ENCODE measurements around the gene POU2F3. TPM values are rescaled to one million over a fixed set of nuclear protein-coding genes. Genes with fewer than 3 reads are reported as not detected.

POU2F3 gene
- total RNA-seq, 1 experiment from 2014 or later, result not detected

DNA sequence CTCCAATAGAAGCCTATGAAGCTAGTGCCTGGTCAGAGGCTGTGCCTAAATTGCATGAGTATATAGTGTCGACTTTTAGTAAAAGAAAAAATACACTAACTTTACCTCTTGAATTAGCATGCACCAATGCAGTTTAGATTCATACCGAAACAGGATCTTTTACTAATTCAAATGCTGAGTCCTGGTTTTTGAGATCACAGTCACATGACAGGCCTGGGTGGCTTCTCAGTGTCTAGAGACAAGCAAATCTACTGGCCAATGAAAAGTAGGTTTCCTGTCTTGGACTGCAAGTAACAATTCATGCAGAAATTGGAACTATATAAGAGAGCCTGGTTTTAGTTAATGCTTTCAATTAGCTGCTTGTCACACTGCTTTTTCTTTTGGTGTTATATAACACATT, 103.5 kb downstream of the POU2F3 start:
- DNase-seq, result no peak
- Histone ChIP-seq H3K4me3 (ENCODE audit: insufficient read depth, low read depth, low read length) (no peak overlapping the region), H3K36me3 (replicated peaks; ENCODE audit: control insufficient read depth, insufficient read depth, low read length) (no peaks in the 10 kb centered on the region), H3K27me3 (ENCODE audit: control insufficient read depth, insufficient read depth, low read length) (no peaks in the 10 kb centered on the region)

DNA sequence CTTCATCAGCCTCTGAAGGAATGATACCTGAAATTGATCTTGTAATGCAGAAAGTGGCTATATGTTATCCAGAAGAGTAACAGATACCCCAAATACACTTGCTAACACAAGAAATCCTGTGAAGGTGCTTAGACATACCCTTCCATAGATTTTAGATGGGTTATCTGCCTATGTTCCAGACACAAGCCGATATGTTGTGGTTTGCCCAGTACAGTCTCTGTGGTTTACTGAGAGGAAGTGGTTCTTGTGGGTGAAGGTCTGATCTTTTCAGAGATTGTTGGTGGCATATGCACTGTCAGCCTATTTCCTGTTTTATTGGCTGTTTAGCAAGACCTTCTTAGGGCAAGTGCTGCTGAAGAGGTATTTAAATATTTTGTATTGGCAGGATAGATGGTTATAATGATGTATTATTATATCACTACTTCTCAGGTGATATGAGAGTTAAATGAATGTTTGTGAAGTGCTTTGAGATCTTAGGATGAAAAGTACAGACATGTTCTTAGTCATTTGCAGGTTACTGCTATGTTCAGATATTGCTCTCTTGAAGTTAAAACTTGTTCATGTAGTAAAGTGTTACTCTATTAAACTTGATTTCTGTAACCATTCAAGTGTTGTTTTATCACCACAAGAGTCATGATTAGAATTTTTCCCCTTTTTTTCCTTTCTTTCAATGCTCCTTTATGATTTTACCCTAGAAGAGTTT, 104.5 kb downstream of the POU2F3 start:
- Histone ChIP-seq H3K36me3 (replicated peaks; ENCODE audit: control insufficient read depth, insufficient read depth, low read length) (no peaks in the 10 kb centered on the region), H3K4me3 (ENCODE audit: insufficient read depth, low read depth, low read length) (no peak overlapping the region), H3K27me3 (ENCODE audit: control insufficient read depth, insufficient read depth, low read length) (no peaks in the 10 kb centered on the region)
- DNase-seq, result no peak

GRCh38 chr11:120346233-120346632, 106.3 kb downstream of the POU2F3 start:
- H3K27me3 ChIP-seq (ENCODE audit: control insufficient read depth, insufficient read depth, low read length), result no peaks in the 10 kb centered on the region
- no peaks in the 10 kb centered on the region for H3K36me3 ChIP-seq (replicated peaks; ENCODE audit: control insufficient read depth, insufficient read depth, low read length)
- no peak for DNase-seq
- H3K4me3 ChIP-seq (ENCODE audit: insufficient read depth, low read depth, low read length), result no peak overlapping the region

GRCh38 chr11:120350637-120351036, 110.7 kb downstream of the POU2F3 start:
- Histone ChIP-seq H3K27me3 (ENCODE audit: control insufficient read depth, insufficient read depth, low read length) (no peaks in the 10 kb centered on the region), H3K4me3 (ENCODE audit: insufficient read depth, low read depth, low read length) (no peak overlapping the region), H3K36me3 (replicated peaks; ENCODE audit: control insufficient read depth, insufficient read depth, low read length) (no peaks in the 10 kb centered on the region)
- no peak for DNase-seq

GRCh38 chr11:120352405-120352804, 112.5 kb downstream of the POU2F3 start:
- Histone ChIP-seq H3K36me3 (replicated peaks; ENCODE audit: control insufficient read depth, insufficient read depth, low read length) (no peaks in the 10 kb centered on the region), H3K27me3 (ENCODE audit: control insufficient read depth, insufficient read depth, low read length) (no peaks in the 10 kb centered on the region), H3K4me3 (ENCODE audit: insufficient read depth, low read depth, low read length) (no peak overlapping the region)
- no peak for DNase-seq

GRCh38 chr11:120354068-120354467, 114.1 kb downstream of the POU2F3 start:
- no peaks in the 10 kb centered on the region for H3K36me3 ChIP-seq (replicated peaks; ENCODE audit: control insufficient read depth, insufficient read depth, low read length)
- no peak for DNase-seq

DNA sequence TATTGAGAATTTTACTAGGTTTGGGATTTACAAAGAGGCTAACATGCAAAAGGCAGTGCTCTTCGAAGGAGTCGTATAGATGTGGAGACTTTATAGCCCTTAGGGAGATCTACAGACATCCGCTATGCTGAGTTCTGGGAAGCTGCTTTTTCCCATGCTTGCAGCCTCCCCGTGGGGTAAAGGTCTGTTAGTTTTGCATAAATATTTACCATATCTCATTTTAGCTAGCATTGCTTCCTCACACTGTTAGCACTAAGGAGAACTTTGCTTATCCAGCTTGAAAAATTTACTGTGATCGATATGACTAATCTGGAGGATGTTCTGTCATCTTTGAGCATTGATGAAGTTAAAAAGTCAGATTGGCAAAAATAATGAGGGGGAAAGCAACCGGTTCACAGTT, 114.8 kb downstream of the POU2F3 start:
- no peak for DNase-seq
- Histone ChIP-seq H3K36me3 (replicated peaks; ENCODE audit: control insufficient read depth, insufficient read depth, low read length) (no peaks in the 10 kb centered on the region), H3K27me3 (ENCODE audit: control insufficient read depth, insufficient read depth, low read length) (no peaks in the 10 kb centered on the region), H3K4me3 (ENCODE audit: insufficient read depth, low read depth, low read length) (no peak overlapping the region)

More at GRCh38 chr11:120354068-120354467, 114.1 kb downstream of the POU2F3 start:
- Histone ChIP-seq H3K4me3 (ENCODE audit: insufficient read depth, low read depth, low read length) (no peak overlapping the region), H3K27me3 (ENCODE audit: control insufficient read depth, insufficient read depth, low read length) (no peaks in the 10 kb centered on the region)

DNA sequence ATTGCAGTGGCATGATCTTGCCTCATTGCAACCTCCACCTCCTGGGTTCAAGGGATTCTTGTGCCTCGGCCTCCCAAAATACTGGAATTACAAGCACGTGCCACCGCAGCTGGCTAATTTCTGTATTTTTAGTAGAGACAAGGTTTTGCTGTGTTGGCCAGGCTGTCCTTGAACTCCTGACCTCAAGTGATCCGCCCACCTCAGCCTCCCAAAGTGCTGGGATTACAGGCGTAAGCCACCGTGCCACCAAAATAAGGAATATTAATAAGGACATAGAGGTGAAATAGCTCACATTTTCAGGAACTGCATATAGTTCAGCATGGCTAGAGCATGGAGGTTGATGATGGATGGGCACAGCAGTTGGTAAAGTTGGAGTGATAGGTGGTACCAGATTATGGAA, 117.7 kb downstream of the POU2F3 start:
- H3K27me3 ChIP-seq (ENCODE audit: control insufficient read depth, insufficient read depth, low read length), result no peaks in the 10 kb centered on the region
- no peaks in the 10 kb centered on the region for H3K36me3 ChIP-seq (replicated peaks; ENCODE audit: control insufficient read depth, insufficient read depth, low read length)
- no peak for DNase-seq
- H3K4me3 ChIP-seq (ENCODE audit: insufficient read depth, low read depth, low read length), result no peak overlapping the region

- no peak overlapping the region for H3K4me3 ChIP-seq (ENCODE audit: insufficient read depth, low read depth, low read length)
- no peak for DNase-seq
- no peaks in the 10 kb centered on the region for H3K27me3 ChIP-seq (ENCODE audit: control insufficient read depth, insufficient read depth, low read length)
- H3K36me3 ChIP-seq (replicated peaks; ENCODE audit: control insufficient read depth, insufficient read depth, low read length), result no peaks in the 10 kb centered on the region
These were observed 118.8 kb downstream of the POU2F3 start for GRCh38 chr11:120358729-120359128.

DNA sequence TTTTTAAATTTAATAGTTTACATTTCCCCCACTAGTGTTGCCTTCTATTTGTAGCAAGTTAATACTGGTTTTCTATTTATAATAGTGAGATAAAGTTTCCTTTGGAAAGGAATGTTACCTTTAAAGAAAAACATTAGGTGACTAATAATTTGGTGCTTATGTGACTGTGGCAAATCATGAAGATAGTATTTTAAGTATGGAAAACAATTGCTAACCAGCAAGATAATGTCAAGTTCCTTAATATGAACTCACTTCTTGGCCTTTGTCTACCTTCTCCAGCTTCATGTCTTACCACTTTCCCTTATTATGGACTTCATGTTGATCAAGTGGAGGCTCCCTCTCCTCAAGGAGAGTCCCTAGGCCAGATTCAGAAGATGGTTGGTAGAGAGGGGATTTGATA, 123.5 kb downstream of the POU2F3 start:
- no peaks in the 10 kb centered on the region for H3K27me3 ChIP-seq (ENCODE audit: control insufficient read depth, insufficient read depth, low read length)
- no peak overlapping the region for H3K4me3 ChIP-seq (ENCODE audit: insufficient read depth, low read depth, low read length)
- DNase-seq, result no peak
- no peaks in the 10 kb centered on the region for H3K36me3 ChIP-seq (replicated peaks; ENCODE audit: control insufficient read depth, insufficient read depth, low read length)

- no peak for DNase-seq
- Histone ChIP-seq H3K4me3 (ENCODE audit: insufficient read depth, low read depth, low read length) (no peak overlapping the region), H3K27me3 (ENCODE audit: control insufficient read depth, insufficient read depth, low read length) (no peaks in the 10 kb centered on the region), H3K36me3 (replicated peaks; ENCODE audit: control insufficient read depth, insufficient read depth, low read length) (no peaks in the 10 kb centered on the region)
These were observed 125.6 kb downstream of the POU2F3 start for GRCh38 chr11:120365512-120365911.

Other genes starting within 250 kb of the POU2F3 start
- gene TRIM29, start 102.0 kb upstream of the POU2F3 start, total RNA-seq (2014; rRNA removed; shearing (Covaris generic)), result 0.17 TPM in 1 of 2 replicates, not detected in the other
- 11.6 and 15.8 TPM in 2 replicates for gene OAF, start 29.1 kb upstream of the POU2F3 start, total RNA-seq (2014; rRNA removed; shearing (Covaris generic))
- 14.3 and 17.7 TPM in 2 replicates for gene TLCD5, start 85.2 kb downstream of the POU2F3 start, total RNA-seq (2014; rRNA removed; shearing (Covaris generic))
- gene ARHGEF12, start 96.3 kb downstream of the POU2F3 start, total RNA-seq (2014; rRNA removed; shearing (Covaris generic)), result 19.2 and 27.6 TPM in 2 replicates